Hematopoietic multipotent progenitor cell treated with erythropoietin and hydrocortisone succinate and interleukin-3 and kit ligand, for 17 days (in vitro differentiated cells): ENCODE results near the gene DGCR8.

Source experiments
- DNase-seq: peaks from one replicate; pipeline ENCODE4 v3.0.0-alpha.2; 2015; ENCODE audit warnings: low spot score

Gene DGCR8

DNA sequence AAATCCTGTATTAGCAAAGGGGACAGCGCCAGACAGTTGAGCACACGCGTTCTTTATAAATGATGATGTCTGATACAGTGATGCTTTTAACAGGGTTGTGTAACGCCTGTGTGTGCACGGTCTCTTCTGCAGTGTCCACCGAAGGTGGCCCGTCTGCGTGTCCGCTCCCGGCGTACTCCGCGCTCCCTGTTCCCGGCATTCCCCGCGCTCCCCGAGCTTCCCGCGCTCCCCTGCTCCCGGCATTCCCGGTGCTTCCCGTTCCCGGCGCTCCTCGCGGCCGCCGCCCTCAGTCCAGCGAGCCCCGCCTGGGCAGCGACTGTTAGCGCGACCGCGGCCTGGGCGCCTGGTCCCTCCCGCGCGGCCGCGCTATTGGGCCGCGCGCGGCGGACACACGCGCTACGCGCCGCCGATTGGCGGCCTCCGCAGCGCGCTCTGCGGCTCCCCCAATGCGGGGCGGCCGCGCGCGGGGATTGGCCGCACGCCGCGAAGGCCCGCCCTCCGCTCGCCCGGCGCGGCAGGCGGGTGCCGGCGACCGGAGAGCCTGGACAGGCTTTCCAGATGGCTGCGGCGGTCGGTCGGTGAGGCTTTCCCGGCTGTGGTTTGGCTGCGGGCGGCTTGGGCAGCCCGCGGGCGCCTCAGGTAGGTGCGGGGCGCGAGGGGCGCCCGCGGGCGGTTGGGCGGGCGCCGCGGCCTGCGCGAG, at the start of gene DGCR8:
Gene DGCR8 (plus strand): TSS at position 497 of the 700 bp plus-strand sequence. CDS start 5,723 bp downstream, outside the sequence.
- DNase-seq = peak; percentile 82

GRCh38 chr22:20031732-20032406, 48.2 kb upstream of the DGCR8 start:
- DNase-seq = no peak

DNA sequence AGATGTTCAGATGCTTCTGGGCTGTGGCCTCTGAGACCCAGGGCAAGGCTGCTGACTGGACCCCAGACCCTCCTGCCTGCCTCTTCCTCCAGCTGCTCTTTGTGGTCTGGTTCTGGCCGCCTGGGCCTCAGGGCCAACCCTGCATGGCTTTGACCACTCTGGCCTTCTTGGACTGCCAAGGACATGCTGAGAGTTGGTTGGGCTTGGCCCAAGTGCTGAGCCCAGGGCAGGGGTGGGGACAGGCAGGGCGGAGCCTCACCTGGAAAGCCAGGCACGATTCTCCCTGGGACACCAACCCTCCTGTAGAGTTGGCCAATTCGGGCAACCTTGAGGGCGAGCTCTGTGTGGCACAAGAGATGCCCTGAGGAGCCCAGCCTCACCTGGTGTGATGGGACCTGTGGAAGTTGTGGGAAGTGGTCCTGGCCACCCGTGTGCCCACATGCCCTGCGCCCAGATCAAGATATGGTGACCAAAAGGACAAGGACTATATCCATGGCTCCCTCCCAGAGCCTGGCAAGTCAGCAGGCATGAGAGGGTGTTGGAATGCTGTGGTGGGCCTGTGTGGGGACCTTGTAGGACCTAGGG, 47.5 kb upstream of the DGCR8 start:
- no peak for DNase-seq

DNA sequence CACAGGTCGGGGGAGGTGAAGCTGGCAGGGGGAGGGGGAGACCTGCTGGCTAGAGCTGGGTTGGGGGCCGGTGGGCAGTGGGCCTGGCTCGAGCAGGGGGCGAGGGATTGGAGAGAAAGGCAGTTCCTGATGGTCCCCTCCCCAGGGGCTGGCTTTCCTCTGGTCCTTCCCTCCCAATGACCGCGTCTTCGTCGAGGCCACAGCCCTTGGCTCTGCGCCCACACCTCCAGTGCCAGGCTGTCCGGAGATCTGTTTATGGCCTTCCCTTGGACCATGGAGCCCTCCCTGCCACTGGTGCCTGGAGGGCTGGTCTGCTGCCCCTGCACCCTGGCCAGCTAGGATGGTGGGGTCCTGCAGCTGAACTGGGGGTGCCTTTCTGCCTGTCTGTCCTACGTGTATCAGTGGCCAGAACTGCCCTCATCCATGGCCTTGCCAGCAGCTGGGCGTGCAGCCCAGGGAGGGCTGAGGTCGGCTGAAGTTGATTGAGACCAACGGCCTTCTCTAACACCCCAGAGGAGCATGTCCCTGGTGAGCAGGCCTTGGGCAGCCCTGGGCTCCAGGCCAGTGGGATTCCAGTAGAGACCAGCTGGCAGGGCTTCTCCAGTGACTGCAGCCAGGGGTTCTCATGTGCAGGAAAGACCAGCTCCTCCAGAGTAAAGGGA, 46.9 kb upstream of the DGCR8 start:
- DNase-seq = no peak

DNA sequence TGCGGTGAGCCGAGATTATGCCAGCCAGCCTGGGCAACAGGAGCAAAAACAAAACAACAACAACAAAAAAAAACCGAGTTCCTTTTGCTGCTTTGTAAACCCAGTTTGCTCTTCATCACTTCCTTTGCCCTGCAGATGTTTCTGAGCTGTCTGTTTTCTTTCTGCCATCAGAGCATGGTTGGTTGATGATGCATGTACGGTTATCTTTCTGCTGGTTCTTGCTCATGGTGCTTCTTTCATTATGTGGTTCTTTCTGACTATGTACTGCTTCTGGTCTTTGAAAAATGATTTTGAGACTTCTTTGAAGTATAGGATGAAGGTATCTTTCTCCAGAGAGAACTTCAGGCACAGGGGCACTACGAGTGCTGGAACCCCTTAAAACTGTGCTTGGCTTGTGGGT, 45.9 kb upstream of the DGCR8 start:
- DNase-seq = no peak

- peak; percentile 46 for DNase-seq
Observed at GRCh38 chr22:20035375-20036083, 44.5 kb upstream of the DGCR8 start.

GRCh38 chr22:20036084-20036482, 44.0 kb upstream of the DGCR8 start:
- DNase-seq = no peak

- DNase-seq = no peak
Observed at GRCh38 chr22:20036535-20037392, 43.3 kb upstream of the DGCR8 start.

DNA sequence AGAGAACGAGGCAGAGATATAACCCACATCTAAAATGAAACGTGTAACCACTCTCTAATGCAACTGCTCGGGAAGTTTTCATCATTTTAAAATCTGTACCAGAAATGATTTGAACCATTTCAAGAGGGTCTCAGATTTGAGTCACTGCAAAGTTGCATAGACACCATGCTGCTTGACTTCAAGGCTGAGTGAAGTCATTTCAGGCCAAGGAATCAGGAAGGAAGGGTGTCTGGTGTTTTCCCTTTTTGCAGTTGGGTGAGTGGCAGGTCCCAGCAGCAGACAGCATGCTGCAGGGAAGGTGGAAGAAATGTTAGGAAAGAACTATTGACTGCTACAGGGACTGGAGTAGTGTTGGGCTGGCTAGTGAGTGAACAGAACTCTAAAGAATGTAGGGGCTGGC, 42.6 kb upstream of the DGCR8 start:
- DNase-seq = no peak

GRCh38 chr22:20038574-20038973, 41.5 kb upstream of the DGCR8 start:
- DNase-seq = no peak

- DNase-seq = no peak
Observed at GRCh38 chr22:20039683-20040325, 40.2 kb upstream of the DGCR8 start.

DNA sequence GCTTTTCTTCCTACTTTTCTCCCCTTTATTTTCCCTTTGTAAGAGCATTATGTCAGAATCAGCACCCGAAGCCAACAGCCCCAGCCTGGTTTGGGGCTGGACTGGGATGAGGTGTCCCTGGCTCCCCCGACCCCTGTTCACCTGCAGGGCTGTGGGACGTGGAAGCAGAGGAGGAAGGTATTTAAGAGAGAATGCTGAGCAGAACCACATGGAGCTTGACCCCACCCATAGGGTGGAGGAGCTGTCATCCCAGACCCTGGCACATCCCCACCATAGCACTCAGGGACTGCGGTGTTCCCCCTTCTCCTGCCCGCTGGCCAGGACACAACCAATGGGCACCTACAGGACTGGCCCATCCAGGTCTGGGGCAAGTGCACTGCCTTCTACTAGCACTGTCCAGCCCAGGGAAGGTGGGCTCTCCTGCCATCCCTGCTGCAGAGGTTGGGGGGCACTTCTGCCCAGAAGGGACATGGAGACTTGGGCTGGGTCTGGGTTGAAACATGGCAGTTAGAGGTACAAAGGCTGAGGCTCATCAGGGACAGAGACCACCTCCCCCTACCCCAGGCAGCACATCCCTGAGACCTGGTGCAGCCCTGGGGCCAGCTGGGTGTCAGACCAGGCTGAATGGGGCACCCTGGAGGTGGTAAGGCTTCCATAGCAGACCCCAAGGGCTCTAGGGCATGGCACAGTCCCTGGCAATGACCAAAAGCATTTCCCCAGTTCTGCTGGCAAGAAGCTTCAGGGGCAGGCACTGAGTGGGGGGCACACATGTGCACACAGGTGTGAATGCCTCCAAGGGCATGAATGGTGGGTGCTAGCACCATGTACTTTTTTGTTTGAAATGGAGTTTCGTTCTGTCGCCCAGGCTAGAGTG, 39.5 kb upstream of the DGCR8 start:
- DNase-seq = no peak

GRCh38 chr22:20043057-20043996, 36.7 kb upstream of the DGCR8 start:
- no peak for DNase-seq

- no peak for DNase-seq
Observed at GRCh38 chr22:20043997-20044342, 36.1 kb upstream of the DGCR8 start.

DNA sequence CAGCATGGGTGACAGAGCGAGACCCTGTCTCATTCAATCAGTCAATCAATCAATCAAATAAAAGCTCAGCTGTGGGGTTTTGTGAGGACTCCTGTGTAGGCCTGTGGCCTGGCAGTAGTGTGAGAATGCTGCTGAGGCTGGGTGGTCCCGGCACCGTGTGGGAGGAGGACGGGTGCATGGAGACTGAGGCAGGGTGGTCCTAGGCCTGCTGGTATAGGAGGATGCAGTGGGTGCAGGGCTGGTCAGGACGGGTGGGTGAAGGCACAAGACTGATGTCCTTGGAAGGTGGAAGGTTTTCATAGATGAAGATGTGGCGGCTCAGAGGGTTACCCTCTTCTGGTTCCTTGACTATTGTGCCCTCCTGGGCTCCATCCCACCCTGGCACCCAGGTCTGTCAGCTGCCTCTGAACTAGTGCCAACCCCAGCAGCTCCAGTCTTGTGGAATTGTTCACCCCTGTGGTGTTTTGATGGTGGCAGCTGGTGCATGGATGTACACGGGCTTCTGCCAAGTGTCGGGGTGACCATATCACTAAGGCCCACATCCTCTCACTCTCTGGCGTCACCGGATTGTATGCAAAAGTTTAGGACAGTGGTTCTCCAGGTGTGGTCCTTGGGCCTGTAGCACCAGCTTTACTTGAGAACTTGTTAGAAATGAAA, 35.4 kb upstream of the DGCR8 start:
- DNase-seq = no peak

DNA sequence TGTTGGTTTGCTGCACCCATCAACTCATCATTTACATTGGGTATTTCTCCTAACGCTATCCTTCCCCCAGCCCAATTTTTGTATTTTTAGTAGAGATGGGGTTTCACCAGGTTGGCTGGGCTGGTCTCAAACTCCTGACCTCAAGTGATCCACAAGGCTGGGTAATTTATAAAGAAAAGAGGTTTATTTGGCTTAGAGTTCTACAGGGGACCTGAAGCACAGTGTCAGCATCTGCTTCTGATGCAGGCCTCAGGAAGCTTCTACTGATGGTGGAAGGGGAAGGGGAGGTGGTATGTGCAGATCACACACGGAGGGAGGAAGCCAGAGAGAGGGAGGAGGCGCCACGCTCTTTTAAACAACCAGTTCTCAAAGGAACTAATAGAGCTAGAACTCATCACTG, 33.3 kb upstream of the DGCR8 start:
- DNase-seq = no peak

DNA sequence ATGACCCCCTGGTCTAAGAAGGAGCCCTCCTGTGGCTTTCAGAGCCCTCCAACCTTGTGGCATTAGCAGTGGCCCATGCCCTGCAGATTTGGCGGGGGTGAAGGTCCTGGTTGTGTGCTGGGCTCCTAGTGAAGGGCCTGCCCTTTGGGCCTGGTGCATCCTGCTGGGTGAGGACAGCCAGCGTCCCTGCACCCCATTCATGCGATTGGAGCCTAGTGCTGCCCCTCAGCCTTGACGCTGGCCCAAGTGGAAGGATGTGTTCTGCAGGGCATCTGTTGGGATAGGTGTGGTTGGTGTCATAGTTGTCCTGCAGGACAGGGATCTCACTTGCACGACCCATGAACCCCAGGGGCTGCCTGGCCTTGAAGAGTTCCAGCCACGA, 28.1 kb upstream of the DGCR8 start:
- no peak for DNase-seq
